ENCODE data around the gene TASOR2.

The TASOR2 gene

GRCh38 chr10:5688587-5688986 lies 3.9 kb downstream of the TASOR2 start:
- no peak for DNase-seq

- no peak for DNase-seq
Measured at GRCh38 chr10:5691786-5692185, 7.1 kb downstream of the TASOR2 start.

- no peak for DNase-seq
Measured at GRCh38 chr10:5692461-5693358, 8.1 kb downstream of the TASOR2 start.

GRCh38 chr10:5694573-5694972 lies 9.9 kb downstream of the TASOR2 start:
- no peak for DNase-seq

- no peak for DNase-seq
Measured at GRCh38 chr10:5697342-5697741, 12.7 kb downstream of the TASOR2 start.

GRCh38 chr10:5698062-5698461 lies 13.4 kb downstream of the TASOR2 start:
- no peak for DNase-seq

- DNase-seq = no peak
Measured at GRCh38 chr10:5708356-5708755, 23.7 kb downstream of the TASOR2 start.

GRCh38 chr10:5709865-5710264 lies 25.2 kb downstream of the TASOR2 start:
- DNase-seq = no peak

GRCh38 chr10:5710859-5711258 lies 26.2 kb downstream of the TASOR2 start:
- DNase-seq = no peak

- no peak for DNase-seq
Measured at GRCh38 chr10:5711642-5712041, 27.0 kb downstream of the TASOR2 start.

GRCh38 chr10:5719546-5719945 lies 34.9 kb downstream of the TASOR2 start:
- no peak for DNase-seq

- DNase-seq = no peak
Measured at GRCh38 chr10:5720182-5720581, 35.5 kb downstream of the TASOR2 start.

- no peak for DNase-seq
Measured at GRCh38 chr10:5723692-5724091, 39.1 kb downstream of the TASOR2 start.

- DNase-seq = no peak
Measured at GRCh38 chr10:5730766-5731165, 46.1 kb downstream of the TASOR2 start.

GRCh38 chr10:5731559-5731958 lies 46.9 kb downstream of the TASOR2 start:
- no peak for DNase-seq

GRCh38 chr10:5732141-5732540 lies 47.5 kb downstream of the TASOR2 start:
- DNase-seq = no peak
